Activated CD8-positive, alpha-beta memory T cell treated with anti-CD3 and anti-CD28 coated beads, Interleukin-2, amount 50 U/mL, for 24 hours (primary cell): ENCODE data around the gene DDX1.
"Not testable (repeated sequence)": the region's sequence is repeated elsewhere in the genome, so short reads cannot be mapped to it uniquely, and the experiment has no call there.

ENCODE experiments used
- DNase-seq: peaks from one replicate; pipeline ENCODE4 v3.0.0-alpha.2; 2020; ENCODE audit errors: extremely low read depth

The DDX1 gene

GRCh38 chr2:15595936-15596335 lies 4.3 kb downstream of the DDX1 start:
- no peak for DNase-seq

GRCh38 chr2:15596350-15596749 lies 4.7 kb downstream of the DDX1 start:
- no peak for DNase-seq

- no peak for DNase-seq
Measured at GRCh38 chr2:15596968-15597367, 5.3 kb downstream of the DDX1 start.

GRCh38 chr2:15599994-15600393 lies 8.3 kb downstream of the DDX1 start:
- no peak for DNase-seq

- no peak for DNase-seq
Measured at GRCh38 chr2:15601681-15602080, 10.0 kb downstream of the DDX1 start.

- no peak for DNase-seq
Measured at GRCh38 chr2:15602393-15602792, 10.7 kb downstream of the DDX1 start.

- no peak for DNase-seq
Measured at GRCh38 chr2:15603044-15603765, 11.5 kb downstream of the DDX1 start.

GRCh38 chr2:15603948-15604347 lies 12.3 kb downstream of the DDX1 start:
- no peak for DNase-seq

GRCh38 chr2:15605721-15606120 lies 14.1 kb downstream of the DDX1 start:
- DNase-seq, result no peak

GRCh38 chr2:15606481-15607441 lies 15.1 kb downstream of the DDX1 start:
- DNase-seq, result no peak

- no peak for DNase-seq
Measured at GRCh38 chr2:15607709-15608391, 16.2 kb downstream of the DDX1 start.

GRCh38 chr2:15608392-15608761 lies 16.7 kb downstream of the DDX1 start:
- no peak for DNase-seq

- no peak for DNase-seq
Measured at GRCh38 chr2:15609341-15610042, 17.8 kb downstream of the DDX1 start.

GRCh38 chr2:15610430-15610952 lies 18.8 kb downstream of the DDX1 start:
- no peak for DNase-seq

GRCh38 chr2:15612101-15612500 lies 20.4 kb downstream of the DDX1 start:
- not testable (repeated sequence) for DNase-seq

GRCh38 chr2:15613736-15614429 lies 22.2 kb downstream of the DDX1 start:
- DNase-seq, result no peak

GRCh38 chr2:15614545-15615300 lies 23.1 kb downstream of the DDX1 start:
- no peak for DNase-seq

- DNase-seq, result no peak
Measured at GRCh38 chr2:15615301-15615920, 23.7 kb downstream of the DDX1 start.

- no peak for DNase-seq
Measured at GRCh38 chr2:15616429-15616828, 24.8 kb downstream of the DDX1 start.
